GM19023 (cell line): ENCODE measurements around the gene APC2.
"Not testable (repeated sequence)": the region's sequence is repeated elsewhere in the genome, so short reads cannot be mapped to it uniquely, and the experiment has no call there.

Experiments used
- ATAC-seq: cut with Tn5 transposase; IDR thresholded peaks from one replicate; pipeline ENCODE4 v1.9.1; 2021; ENCODE audit warnings: mild to moderate bottlenecking, moderate library complexity; ENCODE audit not compliant: unreplicated experiment

The APC2 gene

GRCh38 chr19:1494115-1494815 lies 44.3 kb downstream of the APC2 start:
- no peak for ATAC-seq

GRCh38 chr19:1495051-1495798 lies 45.3 kb downstream of the APC2 start:
- no peak for ATAC-seq

GRCh38 chr19:1495799-1496713 lies 46.1 kb downstream of the APC2 start:
- ATAC-seq, result no peak

- ATAC-seq, result no peak
These were observed 47.0 kb downstream of the APC2 start for GRCh38 chr19:1496714-1497577.

GRCh38 chr19:1497578-1498235 lies 47.8 kb downstream of the APC2 start:
- no peak for ATAC-seq

GRCh38 chr19:1499231-1499630 lies 49.3 kb downstream of the APC2 start:
- not testable (repeated sequence) for ATAC-seq

- ATAC-seq, result no peak
These were observed 51.3 kb downstream of the APC2 start for GRCh38 chr19:1501200-1501595.

GRCh38 chr19:1502433-1503088 lies 52.6 kb downstream of the APC2 start:
- no peak for ATAC-seq

GRCh38 chr19:1503089-1503924 lies 53.4 kb downstream of the APC2 start:
- no peak for ATAC-seq

- no peak for ATAC-seq
These were observed 54.2 kb downstream of the APC2 start for GRCh38 chr19:1503925-1504773.

GRCh38 chr19:1505012-1505411 lies 55.1 kb downstream of the APC2 start:
- ATAC-seq, result no peak

GRCh38 chr19:1505991-1506881 lies 56.3 kb downstream of the APC2 start:
- ATAC-seq, result no peak

- no peak for ATAC-seq
These were observed 57.3 kb downstream of the APC2 start for GRCh38 chr19:1507192-1507660.

- no peak for ATAC-seq
These were observed 58.0 kb downstream of the APC2 start for GRCh38 chr19:1507763-1508506.

GRCh38 chr19:1508507-1508856 lies 58.6 kb downstream of the APC2 start:
- no peak for ATAC-seq
